Measurements from ENCODE around the gene SLC16A6.
"Not testable (repeated sequence)": the region's sequence is repeated elsewhere in the genome, so short reads cannot be mapped to it uniquely, and the experiment has no call there.

DNA sequence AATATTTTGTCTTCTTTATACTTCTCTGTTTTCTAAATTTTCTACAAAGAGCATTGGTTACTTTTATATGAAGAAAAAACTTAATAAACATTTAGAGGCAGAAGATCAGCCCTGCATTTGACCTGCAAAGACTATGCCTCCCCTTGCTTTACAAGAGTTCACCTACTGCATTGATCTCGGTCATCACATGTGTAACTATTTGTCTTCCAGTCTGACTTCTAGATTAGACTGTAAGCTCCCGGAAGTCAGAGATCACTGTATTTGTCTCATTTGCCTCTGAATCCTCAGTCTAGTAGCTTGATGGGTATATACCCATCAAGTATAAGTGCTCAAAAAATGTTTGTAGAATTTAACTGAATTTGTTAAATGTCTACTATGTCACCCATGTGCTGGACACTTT lies 70.7 kb downstream of the SLC16A6 start:
- TF ChIP-seq, protein P1, sequence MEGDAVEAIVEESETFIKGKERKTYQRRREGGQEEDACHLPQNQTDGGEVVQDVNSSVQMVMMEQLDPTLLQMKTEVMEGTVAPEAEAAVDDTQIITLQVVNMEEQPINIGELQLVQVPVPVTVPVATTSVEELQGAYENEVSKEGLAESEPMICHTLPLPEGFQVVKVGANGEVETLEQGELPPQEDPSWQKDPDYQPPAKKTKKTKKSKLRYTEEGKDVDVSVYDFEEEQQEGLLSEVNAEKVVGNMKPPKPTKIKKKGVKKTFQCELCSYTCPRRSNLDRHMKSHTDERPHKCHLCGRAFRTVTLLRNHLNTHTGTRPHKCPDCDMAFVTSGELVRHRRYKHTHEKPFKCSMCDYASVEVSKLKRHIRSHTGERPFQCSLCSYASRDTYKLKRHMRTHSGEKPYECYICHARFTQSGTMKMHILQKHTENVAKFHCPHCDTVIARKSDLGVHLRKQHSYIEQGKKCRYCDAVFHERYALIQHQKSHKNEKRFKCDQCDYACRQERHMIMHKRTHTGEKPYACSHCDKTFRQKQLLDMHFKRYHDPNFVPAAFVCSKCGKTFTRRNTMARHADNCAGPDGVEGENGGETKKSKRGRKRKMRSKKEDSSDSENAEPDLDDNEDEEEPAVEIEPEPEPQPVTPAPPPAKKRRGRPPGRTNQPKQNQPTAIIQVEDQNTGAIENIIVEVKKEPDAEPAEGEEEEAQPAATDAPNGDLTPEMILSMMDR (IDR thresholded peaks at IDR 0.05) = not testable (repeated sequence)
- not testable (repeated sequence) for TF ChIP-seq POLR2A (IDR thresholded peaks at IDR 0.05)
